Fibroblast of lung (primary cell): ENCODE measurements around the gene KICS2. TPM values are rescaled to one million over a fixed set of nuclear protein-coding genes. Genes with fewer than 3 reads are reported as not detected.

Experiments used
- DNase-seq, 2 donors: peaks; one replicate each; pipeline versions ENCODE4 v3.0.0 to v3.0.0-alpha.2; 2010; ENCODE audit warnings: low read depth in 2 of 2
- H2AFZ ChIP-seq: 2 replicates; pipeline ENCODE4 v1.5.1; 2012; ENCODE audit warnings: low read length, control low read depth, inconsistent platforms
- H3K27ac ChIP-seq: 2 replicates; pipeline ENCODE4 v1.5.1; 2011; ENCODE audit warnings: low read length, control low read depth; ENCODE audit not compliant: insufficient read depth
- H3K27me3 ChIP-seq: 2 replicates; pipeline ENCODE4 v1.5.1; 2011; ENCODE audit warnings: mild to moderate bottlenecking, low read length; ENCODE audit not compliant: control insufficient read depth, insufficient read depth
- H3K36me3 ChIP-seq: 2 replicates; pipeline ENCODE4 v1.5.1; 2011; ENCODE audit warnings: low read length; ENCODE audit not compliant: control insufficient read depth, insufficient read depth
- H3K4me1 ChIP-seq: 2 replicates; pipeline ENCODE4 v1.5.1; 2011; ENCODE audit warnings: low read length; ENCODE audit not compliant: control insufficient read depth, insufficient read depth; ENCODE audit errors: extremely low read depth
- H3K4me2 ChIP-seq: 2 replicates; pipeline ENCODE4 v1.5.1; 2011; ENCODE audit warnings: low read length, control low read depth; ENCODE audit not compliant: insufficient read depth; ENCODE audit errors: extremely low read depth
- H3K4me3 ChIP-seq, 4 experiments: fragments of 200-600 bp in 1 of 4; sonication (generic) in 1 of 4; replicated peaks in 1 of 4; 2 replicates each; pipeline ENCODE4 v1.5.1; 2011 to 2016; ENCODE audit warnings: low read length in 4 of 4, low read depth in 3 of 4, mild to moderate bottlenecking in 3 of 4, control low read depth in 2 of 4, inconsistent platforms in 1 of 4, mixed read lengths in 1 of 4; ENCODE audit not compliant: insufficient read depth in 1 of 4; ENCODE audit errors: control extremely low read depth in 1 of 4
- H3K79me2 ChIP-seq: 2 replicates; pipeline ENCODE4 v1.5.1; 2012; ENCODE audit warnings: mild to moderate bottlenecking, low read length, inconsistent platforms; ENCODE audit not compliant: control insufficient read depth, insufficient read depth
- H3K9ac ChIP-seq: 2 replicates; pipeline ENCODE4 v1.5.1; 2011; ENCODE audit warnings: mild to moderate bottlenecking, low read length, control low read depth; ENCODE audit not compliant: insufficient read depth
- H3K9me3 ChIP-seq: 2 replicates; pipeline ENCODE4 v1.5.1; 2012; ENCODE audit warnings: low read depth, low read length; ENCODE audit not compliant: control insufficient read depth, insufficient read depth
- H4K20me1 ChIP-seq: 2 replicates; pipeline ENCODE4 v1.5.1; 2011; ENCODE audit warnings: low read length; ENCODE audit not compliant: control insufficient read depth, insufficient read depth; ENCODE audit errors: extremely low read depth
- CTCF ChIP-seq, 2 donors: IDR thresholded peaks in 1 of 2; conservative IDR thresholded peaks in 1 of 2; 1 replicate in 1 of 2; 2 replicates in 1 of 2; pipeline ENCODE4 v1.5.1; 2011 to 2012; ENCODE audit warnings: low read length in 2 of 2, control low read depth in 1 of 2, inconsistent platforms in 1 of 2, low read depth in 1 of 2, mild to moderate bottlenecking in 1 of 2
- EZH2 ChIP-seq: IDR thresholded peaks from 2 replicates; pipeline ENCODE4 v1.5.1; 2012; ENCODE audit warnings: low read length, control low read depth, mild to moderate bottlenecking; ENCODE audit errors: missing control alignments
- polyA plus RNA-seq, 2 donors: library from polyadenylated mRNA; depleted of rRNA in 1 of 2; stranded (reverse) in 1 of 2; unstranded in 1 of 2; fragments of >200 nt; gene quantifications; 2 replicates each; pipeline ENCODE4 v1.2.1, GENCODE V29; 2011 to 2012; ENCODE audit warnings: missing spikeins in 1 of 2
- total RNA-seq: library from RNA; depleted of rRNA; stranded (reverse); fragments of >200 nt; gene quantifications from 2 replicates; pipeline ENCODE4 v1.2.1, GENCODE V29; 2014

The KICS2 gene
- total and polyA plus RNA-seq, 2 donors (not counting 1 experiment from before 2014, with no cell fraction given): 3.2 to 9.7 TPM

DNA sequence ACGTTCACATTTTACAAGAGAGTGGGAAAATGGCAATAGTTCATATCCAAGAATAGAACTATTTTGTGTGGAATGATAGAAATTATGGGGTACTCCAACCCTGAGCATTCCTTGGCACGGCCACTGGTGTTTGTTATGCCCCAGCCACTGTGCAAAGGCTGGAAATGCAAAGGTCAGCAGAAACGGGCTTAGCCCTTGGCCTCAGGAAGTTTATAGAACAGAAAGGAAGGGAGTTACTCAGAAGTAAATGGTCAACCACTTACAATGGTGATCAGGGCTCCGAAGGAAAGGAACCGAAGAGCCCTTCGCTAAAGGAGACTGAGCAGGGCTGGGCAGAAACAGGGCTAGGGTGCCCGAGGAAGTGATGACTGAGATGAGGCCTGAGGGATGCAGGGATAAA lies 45.1 kb downstream of the KICS2 start:
- H2AFZ ChIP-seq: no peak overlapping the region
- no peak for TF ChIP-seq CTCF (conservative IDR thresholded peaks at IDR 0.05 in 1 of 2, IDR thresholded peaks at IDR 0.05 in 1 of 2; ENCODE audit: low read depth in 1 of 2, low read length in 2 of 2)
- TF ChIP-seq EZH2: no peak
- H3K36me3 ChIP-seq: no peaks in the 10 kb centered on the region
- no peak for DNase-seq
- peaks cover 29% of the 10 kb centered on the region for H3K4me1 ChIP-seq
- H3K4me2 ChIP-seq: no peak overlapping the region
- no peaks in the 10 kb centered on the region for H3K27me3 ChIP-seq
- no peak overlapping the region for H3K4me3 ChIP-seq
- no peak overlapping the region for H3K9ac ChIP-seq
- H3K9me3 ChIP-seq: no peaks in the 10 kb centered on the region
- H3K27ac ChIP-seq: peak overlapping the region; percentile 70
- no peaks in the 10 kb centered on the region for H3K79me2 ChIP-seq
- H4K20me1 ChIP-seq: no peaks in the 10 kb centered on the region

GRCh38 chr12:64175254-64175945 lies 46.7 kb downstream of the KICS2 start:
- no peak for TF ChIP-seq EZH2
- no peak for TF ChIP-seq CTCF (conservative IDR thresholded peaks at IDR 0.05 in 1 of 2, IDR thresholded peaks at IDR 0.05 in 1 of 2; ENCODE audit: low read depth in 1 of 2, low read length in 2 of 2)
- H3K79me2 ChIP-seq: no peaks in the 10 kb centered on the region
- no peaks in the 10 kb centered on the region for H4K20me1 ChIP-seq
- H3K27ac ChIP-seq: peak overlapping the region; percentile 23
- no peak overlapping the region for H3K4me3 ChIP-seq
- no peak overlapping the region for H2AFZ ChIP-seq
- H3K36me3 ChIP-seq: no peaks in the 10 kb centered on the region
- no peaks in the 10 kb centered on the region for H3K9me3 ChIP-seq
- H3K9ac ChIP-seq: no peak overlapping the region
- peaks cover 25% of the 10 kb centered on the region for H3K4me1 ChIP-seq
- no peaks in the 10 kb centered on the region for H3K27me3 ChIP-seq
- DNase-seq: peak in 1 of 2 donors; percentile 50
- no peak overlapping the region for H3K4me2 ChIP-seq

DNA sequence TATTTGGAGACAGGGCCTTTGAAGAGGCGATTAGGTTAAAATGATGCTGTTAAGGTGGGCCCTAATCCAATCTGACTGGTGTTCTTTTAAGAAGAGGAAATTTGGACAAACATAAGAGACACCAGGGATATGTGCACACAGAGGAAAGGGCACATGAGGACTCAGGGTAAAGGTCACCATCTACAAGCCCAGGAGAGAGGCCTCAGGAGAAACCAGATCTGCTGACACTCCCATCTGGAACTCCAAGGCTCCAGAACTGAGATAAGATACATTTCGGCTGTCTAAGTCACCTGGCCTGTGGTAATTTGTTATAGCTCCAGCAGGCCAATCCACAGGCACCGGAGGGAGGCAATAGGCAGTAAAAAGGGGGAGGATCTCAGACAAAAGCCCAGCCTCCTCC lies 48.6 kb downstream of the KICS2 start:
- no peak overlapping the region for H3K4me2 ChIP-seq
- no peak for DNase-seq
- no peaks in the 10 kb centered on the region for H3K36me3 ChIP-seq
- H3K4me3 ChIP-seq: no peak overlapping the region
- H4K20me1 ChIP-seq: no peaks in the 10 kb centered on the region
- H3K27ac ChIP-seq: no peak overlapping the region
- H2AFZ ChIP-seq: no peak overlapping the region
- H3K27me3 ChIP-seq: no peaks in the 10 kb centered on the region
- H3K9me3 ChIP-seq: no peaks in the 10 kb centered on the region
- no peaks in the 10 kb centered on the region for H3K79me2 ChIP-seq
- TF ChIP-seq EZH2 (no peak), CTCF (conservative IDR thresholded peaks at IDR 0.05 in 1 of 2, IDR thresholded peaks at IDR 0.05 in 1 of 2; ENCODE audit: low read depth in 1 of 2, low read length in 2 of 2) (no peak)
- no peak overlapping the region for H3K9ac ChIP-seq
- peaks cover 20% of the 10 kb centered on the region for H3K4me1 ChIP-seq

Other genes with a start within 250 kb of the KICS2 start
- 0.77 and 1.5 TPM in 2 replicates for gene C12orf56, start 168.5 kb upstream of the KICS2 start, total RNA-seq
- 0.10 and 1.1 TPM in 2 replicates for gene C12orf56, start 168.5 kb upstream of the KICS2 start, polyA plus RNA-seq
- gene XPOT, start 182.1 kb upstream of the KICS2 start, total RNA-seq: 203 and 205 TPM in 2 replicates
- gene XPOT, start 182.1 kb upstream of the KICS2 start, polyA plus RNA-seq: 67.0 and 92.6 TPM in 2 replicates
- 35.4 and 42.9 TPM in 2 replicates for gene TBK1, start 229.8 kb upstream of the KICS2 start, total RNA-seq
- gene TBK1, start 229.8 kb upstream of the KICS2 start, polyA plus RNA-seq: 20.0 and 26.5 TPM in 2 replicates